Body of pancreas (tissue), 4 donors: ENCODE results near the gene MPL. TPM values are rescaled to one million over a fixed set of nuclear protein-coding genes. Genes with fewer than 3 reads are reported as not detected.

Experiments
- ATAC-seq: fragments of 150-250 bp; one replicate; pipeline ENCODE4 v1.9.1; 2016
- DNase-seq, 4 donors: peaks; one replicate each; pipeline ENCODE4 v3.0.0-alpha.2; 2019
- H3K27ac ChIP-seq, 4 donors: fragments of 200-600 bp; sonication (generic); 1 replicate in 3 of 4; 2 replicates in 1 of 4; pipeline versions ENCODE4 v1.5.1 to v1.6.1; 2016 to 2019; ENCODE audit warnings: mild to moderate bottlenecking in 1 of 4, mixed read lengths in 1 of 4, moderate library complexity in 1 of 4
- H3K27me3 ChIP-seq, 2 donors: fragments of 200-600 bp; sonication (generic); one replicate each; pipeline ENCODE4 v1.6.0; 2016; ENCODE audit warnings: mild to moderate bottlenecking in 1 of 2
- H3K36me3 ChIP-seq, 2 donors: fragments of 200-600 bp; sonication (generic); replicated peaks in 1 of 2; 2 replicates each; pipeline ENCODE4 v1.5.1; 2016; ENCODE audit warnings: low read depth in 2 of 2; ENCODE audit not compliant: insufficient read depth in 1 of 2
- H3K4me1 ChIP-seq: fragments of 200-600 bp; sonication (generic); one replicate; pipeline ENCODE4 v1.6.0; 2016
- H3K4me3 ChIP-seq, 2 donors: fragments of 200-600 bp; sonication (generic); 1 replicate in 1 of 2; 2 replicates in 1 of 2; pipeline ENCODE4 v1.5.1; 2016 to 2019
- H3K9me3 ChIP-seq, 3 donors: fragments of 200-600 bp; sonication (generic); 1 replicate in 2 of 3; 2 replicates in 1 of 3; pipeline ENCODE4 v1.5.1; 2016
- CTCF ChIP-seq, 7 experiments: fragments of 450-650 bp in 4 of 7; fragments of 200-600 bp in 3 of 7; sonication (generic) in 3 of 7; IDR thresholded peaks; one replicate each; pipeline ENCODE4 v1.5.1; 2016 to 2019; ENCODE audit warnings: antibody characterized with exemption in 7 of 7
- POLR2A ChIP-seq, 3 donors: fragments of 450-650 bp; IDR thresholded peaks; one replicate each; pipeline ENCODE4 v1.6.1; 2016; ENCODE audit warnings: antibody characterized with exemption in 3 of 3, mild to moderate bottlenecking in 2 of 3
- WGBS, 2 donors: methylation state at CpG; one replicate each; pipeline ENCODE4 v1.1.5; 2017; 5-methylcytosine and 5-hydroxymethylcytosine counted together
- intact Hi-C: fragments of 100-400 bp; cut with DNase I; formaldehyde crosslinking; loops from one replicate; pipeline ENCODE4 v1.15.1; 2023
- total RNA-seq, 2 donors: library from RNA; depleted of rRNA; stranded (reverse); fragments of >200 nt; gene quantifications; one replicate each; pipeline ENCODE4 v1.1.0, GENCODE V29; 2016

MPL gene
- total RNA-seq, 2 donors from 2014 or later: not detected

- WGBS, 2 donors: 91 to 97% methylated on average over 1 of the region's 1 CpG
- Histone ChIP-seq H3K9me3 (no peaks in the 10 kb centered on the region), H3K4me3 (no peak overlapping the region), H3K4me1 (peaks cover 6% of the 10 kb centered on the region), H3K36me3 (peaks cover 0 to 12% of the 10 kb centered on the region in 2 donors), H3K27ac (no peak overlapping the region), H3K27me3 (no peaks in the 10 kb centered on the region)
- ATAC-seq: no peak
- no peak for DNase-seq
- no peak for TF ChIP-seq CTCF (IDR thresholded peaks at IDR 0.05)
- no peak for TF ChIP-seq POLR2A (IDR thresholded peaks at IDR 0.05)
- intact Hi-C loops: no loop called here
Measured at GRCh38 chr1:43379476-43379875, 41.9 kb downstream of the MPL start.

DNA sequence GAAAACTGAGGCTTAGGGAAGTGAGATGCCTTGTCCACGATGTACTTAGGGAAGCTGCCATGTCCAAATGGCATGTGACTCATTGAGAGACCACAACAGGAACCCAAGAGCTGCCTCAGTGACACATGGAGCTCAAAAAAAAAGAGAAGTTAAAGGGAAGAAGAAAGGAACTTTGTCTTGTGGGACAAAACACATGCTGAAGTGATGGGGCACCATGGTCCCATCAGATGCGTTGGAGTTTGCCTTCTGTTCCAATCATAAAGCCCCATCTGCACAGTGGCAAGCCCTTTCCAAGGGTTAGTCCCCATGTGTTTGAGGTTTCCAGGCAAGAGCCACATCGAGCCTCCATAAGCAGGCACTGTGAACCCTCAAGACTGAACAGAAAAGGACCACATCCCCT, 44.0 kb downstream of the MPL start:
- TF ChIP-seq POLR2A (IDR thresholded peaks at IDR 0.05): no peak
- TF ChIP-seq CTCF (IDR thresholded peaks at IDR 0.05): no peak
- DNase-seq (peak in 1 of 4 donors; percentile 40), ATAC-seq (no peak)
- WGBS, 2 donors: 68 to 69% methylated on average over 3 of the region's 3 CpGs
- no peaks in the 10 kb centered on the region for H3K27me3 ChIP-seq
- H3K36me3 ChIP-seq: peaks cover 8 to 29% of the 10 kb centered on the region in 2 donors
- H3K9me3 ChIP-seq: no peaks in the 10 kb centered on the region
- H3K4me3 ChIP-seq: no peak overlapping the region
- no peak overlapping the region for H3K27ac ChIP-seq
- peaks cover 6% of the 10 kb centered on the region for H3K4me1 ChIP-seq
- intact Hi-C loops: no loop called here

DNA sequence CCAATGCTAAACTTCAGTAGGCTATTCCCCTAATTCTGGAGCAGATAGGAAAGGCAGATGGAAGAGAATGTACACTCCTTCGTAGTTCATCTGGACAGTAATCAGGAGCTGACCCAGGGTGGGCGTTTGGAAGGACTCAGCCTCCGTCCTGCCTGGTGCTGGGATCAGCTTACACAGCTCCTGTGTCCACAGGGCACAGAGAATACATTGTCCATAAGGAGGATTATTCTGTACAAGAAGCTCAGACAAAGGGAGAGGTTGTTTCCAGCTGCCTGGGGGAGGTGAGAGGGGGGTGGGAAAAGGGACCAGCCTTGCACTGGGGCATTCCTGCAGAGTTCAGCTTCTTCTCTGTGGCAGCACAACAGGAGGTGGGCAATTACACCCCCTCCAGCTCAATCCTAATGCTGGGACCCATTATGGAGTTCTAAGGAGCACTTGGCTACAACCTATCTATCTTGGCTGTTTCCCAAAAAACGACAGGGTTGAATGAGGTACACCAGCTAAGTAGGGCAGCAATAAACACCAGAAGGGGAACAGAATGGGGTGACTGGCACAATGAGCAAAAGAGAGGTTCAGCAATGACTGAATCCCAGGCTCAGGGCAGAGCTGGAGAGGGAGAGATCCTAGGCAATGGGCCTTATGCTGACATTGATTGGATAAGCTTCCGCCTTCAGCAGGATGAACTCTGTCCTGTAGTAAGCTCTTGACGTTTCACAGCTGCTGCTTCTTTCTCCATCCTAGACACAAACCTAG, 44.6 kb downstream of the MPL start:
- Histone ChIP-seq H3K27me3 (no peaks in the 10 kb centered on the region), H3K36me3 (peaks cover 8 to 29% of the 10 kb centered on the region in 2 donors), H3K27ac (no peak overlapping the region), H3K4me3 (no peak overlapping the region), H3K4me1 (peaks cover 6% of the 10 kb centered on the region), H3K9me3 (no peaks in the 10 kb centered on the region)
- DNase-seq: no peak
- 54 to 59% methylated on average over 6 of the region's 6 CpGs for WGBS, 2 donors
- peak; percentile 40 for ATAC-seq
- TF ChIP-seq CTCF (IDR thresholded peaks at IDR 0.05) (no peak), POLR2A (IDR thresholded peaks at IDR 0.05) (no peak)
- intact Hi-C loops: no loop called here

DNA sequence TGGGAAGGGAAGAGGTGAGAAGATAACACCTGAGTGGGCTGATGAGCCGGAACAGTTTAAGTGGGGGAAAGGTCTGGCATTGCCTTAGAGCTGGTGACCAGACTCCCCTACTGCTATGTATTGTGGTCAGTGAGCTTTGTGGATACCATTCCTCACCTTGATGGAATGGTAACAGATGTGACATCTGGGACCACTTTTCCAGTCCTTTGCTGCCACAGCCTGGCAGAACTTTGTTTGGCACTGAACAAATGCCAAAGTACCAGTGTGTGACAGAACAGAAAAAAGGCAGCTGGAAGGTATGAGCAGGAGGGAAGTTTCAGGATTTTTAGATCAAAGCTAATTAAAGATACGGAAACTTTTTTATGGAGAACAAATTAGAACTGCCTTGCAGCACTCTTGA, 45.8 kb downstream of the MPL start:
- ATAC-seq: no peak
- intact Hi-C loops: no loop called here
- peaks cover 8 to 29% of the 10 kb centered on the region in 2 donors for H3K36me3 ChIP-seq

More for the DNA sequence above, 45.8 kb downstream of the MPL start:
- Histone ChIP-seq H3K9me3 (no peaks in the 10 kb centered on the region), H3K4me1 (peaks cover 17% of the 10 kb centered on the region), H3K27ac (no peak overlapping the region), H3K4me3 (no peak overlapping the region), H3K27me3 (no peaks in the 10 kb centered on the region)
- no peak for DNase-seq
- WGBS, 2 donors: 69 to 76% methylated on average over 2 of the region's 2 CpGs
- TF ChIP-seq CTCF (IDR thresholded peaks at IDR 0.05) (peak in 4 of 7 experiments; percentile 28 to 44 (median 37)), POLR2A (IDR thresholded peaks at IDR 0.05) (no peak)
